ENCODE measurements around the gene PABPC4L.
"Not testable (repeated sequence)": the region's sequence is repeated elsewhere in the genome, so short reads cannot be mapped to it uniquely, and the experiment has no call there.

Gene PABPC4L

DNA sequence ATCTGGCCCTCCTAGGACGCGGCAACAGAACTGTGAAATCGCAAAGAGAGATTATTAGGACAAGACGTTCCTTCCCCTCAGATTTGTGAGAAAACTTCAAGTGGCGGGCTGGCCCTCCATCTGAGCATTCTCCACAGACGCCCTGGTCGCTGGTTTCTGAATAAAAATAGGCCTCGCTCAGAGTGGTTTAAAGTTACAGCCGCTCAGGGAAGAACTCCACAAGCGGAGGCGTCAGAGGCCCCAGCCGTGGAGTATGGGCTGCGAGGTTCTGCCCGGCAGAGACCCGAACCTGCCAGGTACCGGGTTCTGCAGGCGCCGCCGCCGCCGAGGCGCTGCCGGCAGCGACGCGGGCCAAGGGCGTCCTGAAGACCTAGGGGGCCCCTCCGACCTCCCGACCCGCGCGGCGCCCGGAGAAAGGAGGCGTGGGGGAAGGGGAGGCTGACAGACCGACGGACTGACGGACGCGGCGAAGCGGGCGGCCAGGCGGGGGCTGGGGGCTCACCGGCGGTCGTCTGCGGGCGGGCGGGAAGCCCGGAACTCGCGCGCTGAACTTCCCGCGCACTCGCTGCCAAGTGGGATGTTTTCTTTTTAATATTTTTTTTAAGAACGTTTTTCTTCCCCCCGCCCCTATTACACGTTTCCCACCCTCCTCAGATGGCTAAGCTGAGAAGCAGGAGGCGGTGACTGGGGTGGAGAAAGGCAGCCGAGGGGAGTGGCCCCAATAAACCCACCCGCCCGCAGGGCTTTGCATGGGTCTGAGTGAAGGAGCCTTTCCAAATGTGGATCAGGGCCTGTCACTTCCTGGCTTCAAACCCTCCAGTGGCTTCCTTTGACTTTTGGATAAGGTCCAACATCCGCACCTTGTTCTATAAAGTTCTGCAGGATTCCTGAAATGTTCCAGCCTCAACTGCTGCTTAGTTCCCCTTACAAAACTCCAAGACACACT is at the start of gene PABPC4L:
TSS of gene PABPC4L (minus strand) at position 574 of the 946 bp plus-strand sequence. CDS start 770 bp downstream, outside the sequence.
- peak; percentile 7 for DNase-seq

DNA sequence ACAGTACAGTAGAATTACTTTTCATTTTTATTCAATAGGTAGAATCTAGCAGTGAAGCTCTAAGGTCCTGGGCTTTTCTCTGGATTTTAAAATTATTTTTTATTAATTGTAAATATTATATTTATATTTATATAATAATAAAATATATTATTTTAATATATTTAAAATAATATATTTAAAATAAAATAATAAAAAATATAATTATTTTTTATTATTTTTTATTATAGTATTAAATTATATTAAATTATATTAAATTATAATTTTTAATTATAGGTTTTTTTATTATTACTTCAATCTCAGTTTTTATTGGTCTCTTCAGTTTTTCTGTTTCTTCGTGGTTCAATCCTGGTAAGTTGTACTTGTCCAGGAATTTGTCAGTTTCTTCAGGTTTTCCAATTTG is 49.7 kb upstream of the PABPC4L start:
- no peak for DNase-seq

DNA sequence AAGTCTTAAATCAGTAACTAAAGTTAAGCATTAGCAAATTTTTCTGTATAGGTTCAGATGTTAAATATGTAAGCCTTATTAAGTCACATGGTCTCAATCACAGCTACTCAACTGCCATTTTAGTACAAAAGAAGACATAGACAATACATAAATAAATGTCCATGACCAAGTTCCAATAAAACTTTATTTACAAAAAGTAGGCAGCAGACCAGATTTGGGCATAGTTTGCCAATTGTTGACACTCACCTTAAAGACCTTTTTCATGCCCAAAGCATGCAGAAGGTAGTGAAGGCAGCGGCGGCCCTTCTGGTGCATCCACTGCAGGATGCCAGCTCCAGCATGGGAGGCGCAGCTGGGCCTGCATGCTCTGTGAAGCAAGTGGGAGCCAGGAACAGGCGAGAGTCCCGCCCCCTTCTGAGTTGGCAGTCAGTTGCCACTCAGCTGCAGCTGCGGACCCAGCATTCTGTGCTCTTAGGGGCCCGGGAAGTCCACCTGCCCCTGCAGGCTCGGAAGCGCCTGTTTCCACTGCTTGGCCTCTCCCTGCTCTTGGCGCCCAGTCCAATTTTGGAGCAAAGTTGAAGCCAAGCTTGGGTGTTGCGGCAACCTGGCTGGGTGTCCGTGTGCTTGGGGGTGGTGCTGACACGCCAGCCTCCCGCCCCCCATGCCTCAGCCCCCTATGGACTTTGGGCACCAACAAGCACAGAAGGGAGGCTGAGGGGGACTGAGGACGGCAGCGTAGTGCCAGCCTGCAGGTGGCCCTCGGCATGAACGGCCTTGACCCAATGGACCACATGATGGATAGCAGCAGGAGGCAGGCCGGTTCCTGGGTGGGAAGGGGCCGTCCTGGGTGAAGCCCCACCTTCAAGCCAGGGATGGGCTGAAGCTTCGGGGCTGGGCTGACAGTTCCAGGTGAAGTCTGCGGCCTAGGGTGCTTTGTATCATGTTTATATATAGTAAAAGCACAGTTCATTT is 42.4 kb upstream of the PABPC4L start:
- no peak for DNase-seq

DNA sequence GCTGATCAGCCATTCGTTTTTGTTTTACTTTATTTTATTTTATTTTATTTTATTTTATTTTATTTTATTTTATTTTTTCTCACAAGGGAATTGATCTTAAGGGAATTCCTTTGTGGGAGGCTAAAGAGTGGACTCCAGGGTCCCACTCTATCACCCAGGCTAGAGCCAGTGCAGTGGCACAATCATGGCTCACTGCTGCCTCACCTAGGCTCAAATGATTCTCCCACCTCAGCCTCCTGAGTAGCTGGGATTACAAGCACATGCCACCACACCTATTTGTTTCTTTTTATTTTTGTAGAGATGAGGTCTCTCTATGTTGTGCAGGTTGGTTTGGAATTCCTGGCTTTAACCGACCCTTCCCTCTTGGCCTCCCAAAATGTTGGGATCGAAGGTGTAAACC is 17.5 kb upstream of the PABPC4L start:
- DNase-seq: no peak

DNA sequence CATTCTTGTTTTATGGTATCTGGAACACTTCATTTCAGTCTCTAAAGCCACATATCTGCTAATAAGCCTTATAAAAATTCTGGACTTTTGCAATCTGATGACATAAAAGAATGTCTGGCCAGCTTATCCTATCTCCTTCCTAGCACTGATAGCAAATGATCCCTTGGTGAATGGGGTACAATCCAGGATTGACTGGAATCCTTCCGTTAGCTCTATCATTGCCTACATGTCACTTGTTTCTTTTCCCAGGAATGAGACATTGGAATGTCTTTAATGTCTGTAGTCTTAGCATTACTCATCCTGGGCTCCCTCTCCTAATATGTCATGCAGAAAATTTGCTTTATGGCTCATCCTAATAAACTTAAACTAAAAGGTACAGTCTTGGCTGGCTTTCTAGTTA is 14.8 kb upstream of the PABPC4L start:
- DNase-seq: no peak

DNA sequence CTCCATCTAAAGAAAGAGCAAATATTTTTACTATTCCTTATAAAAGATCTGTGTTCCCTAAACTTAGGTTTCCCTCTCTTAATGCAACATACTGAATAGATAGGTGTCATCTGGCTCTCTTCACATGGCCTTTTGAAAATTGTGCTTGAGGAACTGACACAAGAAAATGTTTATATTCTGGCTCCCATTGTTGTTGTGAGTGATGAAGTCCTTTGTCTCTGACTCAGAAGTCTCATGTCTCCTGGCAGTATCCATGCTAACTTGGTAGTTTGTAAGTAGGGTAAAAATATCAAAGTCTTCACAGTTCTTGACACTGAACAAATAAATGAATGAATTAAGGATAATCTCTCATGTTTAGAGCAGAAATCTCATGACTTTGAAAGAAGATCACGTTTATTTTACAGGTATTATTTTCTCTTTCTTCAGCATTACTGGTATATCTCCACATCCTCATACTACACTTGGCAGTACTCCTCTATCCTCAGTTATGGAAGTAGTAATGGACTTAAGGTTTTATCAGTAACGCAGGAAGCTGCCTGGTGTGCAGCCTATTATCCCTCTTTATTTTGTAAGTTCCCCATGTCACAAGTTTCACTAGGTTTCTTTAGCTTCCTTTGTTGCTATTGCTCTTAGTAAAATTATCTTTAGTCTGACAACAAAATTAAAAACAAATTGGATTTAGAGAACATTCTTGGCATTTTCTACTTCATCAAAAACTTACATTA is 14.2 kb upstream of the PABPC4L start:
- DNase-seq: no peak

DNA sequence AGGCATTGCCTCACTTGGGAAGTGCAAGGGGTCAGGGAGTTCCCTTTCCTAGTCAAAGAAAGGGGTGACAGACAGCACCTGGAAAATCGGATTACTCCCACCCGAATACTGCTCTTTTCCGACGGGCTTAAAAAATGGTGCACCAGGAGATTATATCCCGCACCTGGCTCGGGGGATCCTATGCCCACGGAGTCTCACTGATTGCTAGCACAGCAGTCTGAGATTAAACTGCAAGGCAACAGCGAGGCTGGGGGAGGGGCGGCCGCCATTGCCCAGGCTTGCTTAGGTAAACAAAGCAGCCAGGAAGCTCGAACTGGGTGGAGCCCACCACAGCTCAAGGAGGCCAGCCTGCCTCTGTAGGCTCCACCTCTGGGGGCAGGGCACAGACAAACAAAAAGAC is 6.4 kb upstream of the PABPC4L start:
- DNase-seq: not testable (repeated sequence)

DNA sequence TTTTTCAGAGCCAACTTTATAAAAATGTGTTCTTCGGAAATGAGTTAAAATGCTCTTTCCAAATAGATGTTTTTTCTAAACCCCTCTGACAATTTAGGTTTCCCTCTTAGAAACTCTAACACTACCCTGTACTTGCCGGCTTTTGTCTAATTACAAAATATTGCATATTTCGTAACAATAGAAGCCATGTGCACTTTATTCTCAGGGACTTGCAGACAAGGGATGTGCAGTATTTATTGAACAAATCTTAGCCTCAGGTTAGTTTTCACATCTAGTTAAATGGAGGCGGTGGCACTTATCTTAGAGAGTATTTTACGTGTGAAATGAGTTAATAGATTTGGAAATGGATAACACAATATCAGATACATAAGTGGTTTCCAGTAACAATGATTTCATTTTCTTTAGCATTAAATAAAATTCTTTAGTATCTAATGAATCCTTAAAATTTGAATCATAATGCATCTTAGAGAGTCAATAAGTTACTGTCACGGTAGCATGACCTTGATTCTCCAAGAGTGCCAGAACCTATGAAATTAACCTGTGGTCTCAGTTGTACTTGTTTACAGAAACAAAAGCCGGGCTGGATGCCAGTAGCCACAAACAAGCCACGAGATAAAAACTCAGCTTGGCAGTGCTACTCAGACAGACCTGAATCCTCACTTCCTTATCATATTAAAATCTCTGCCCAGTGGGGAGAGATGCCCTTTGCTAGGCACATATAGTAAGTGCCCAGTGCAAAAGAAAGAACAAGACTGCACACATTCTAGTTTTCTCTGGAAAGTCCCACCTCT is 772 bp upstream of the PABPC4L start:
- DNase-seq: no peak

DNA sequence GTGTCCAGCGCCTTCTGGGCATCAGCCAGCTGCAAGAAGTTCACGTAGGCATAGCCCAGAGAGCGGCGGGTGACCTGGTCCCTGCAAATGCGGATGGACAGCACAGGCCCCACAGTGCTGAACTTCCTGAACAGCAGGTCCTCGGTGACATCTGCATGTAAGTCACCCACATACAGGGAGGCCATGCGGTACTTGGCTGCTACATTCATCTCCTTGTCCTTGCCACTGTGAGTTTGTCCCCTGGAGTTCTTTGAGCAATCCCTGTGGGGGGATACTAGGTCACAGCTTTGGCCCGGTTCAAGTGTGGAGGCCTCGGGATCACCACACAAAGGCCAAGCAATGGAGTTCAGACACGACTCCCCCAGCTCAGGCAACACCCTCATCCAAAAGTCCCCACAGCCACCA is 776 bp downstream of the PABPC4L start:
- DNase-seq: no peak

DNA sequence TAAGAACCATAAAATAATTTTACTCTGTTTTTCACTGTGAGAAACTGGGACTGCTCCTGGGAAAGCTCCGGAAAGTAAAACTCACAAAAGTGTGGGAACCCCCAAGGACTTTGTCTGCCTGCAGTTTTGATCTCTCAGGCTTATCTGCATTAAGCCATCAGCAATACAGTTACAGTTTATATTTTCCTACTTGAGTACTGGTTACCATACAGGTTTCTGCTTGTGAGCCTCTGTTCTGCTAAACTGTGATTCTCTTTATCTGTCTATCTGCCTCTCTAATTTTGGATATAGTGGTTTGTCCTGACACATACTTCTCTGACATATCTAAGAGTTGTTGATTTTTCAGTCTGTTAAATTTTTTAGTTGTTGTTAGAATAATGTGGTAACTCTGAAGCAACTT is 11.6 kb downstream of the PABPC4L start:
- no peak for DNase-seq

DNA sequence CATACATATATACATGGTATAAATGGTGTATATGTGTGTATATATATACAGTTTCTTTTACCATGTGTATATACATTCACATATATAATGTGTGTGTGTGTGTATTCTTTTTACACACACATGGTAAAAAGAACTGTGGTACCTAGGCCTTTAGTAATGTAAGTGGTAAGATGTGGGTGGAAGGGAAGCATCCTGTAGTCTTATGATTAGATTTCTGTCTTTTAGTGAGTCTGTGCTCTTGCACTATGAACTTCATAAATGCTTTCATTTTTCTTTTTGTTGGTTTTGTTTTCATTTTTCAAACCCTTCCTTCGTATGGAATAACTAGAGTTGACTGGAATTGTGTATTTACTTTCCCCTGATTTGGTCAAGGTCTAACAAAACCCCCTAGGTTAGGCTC is 12.1 kb downstream of the PABPC4L start:
- no peak for DNase-seq

DNA sequence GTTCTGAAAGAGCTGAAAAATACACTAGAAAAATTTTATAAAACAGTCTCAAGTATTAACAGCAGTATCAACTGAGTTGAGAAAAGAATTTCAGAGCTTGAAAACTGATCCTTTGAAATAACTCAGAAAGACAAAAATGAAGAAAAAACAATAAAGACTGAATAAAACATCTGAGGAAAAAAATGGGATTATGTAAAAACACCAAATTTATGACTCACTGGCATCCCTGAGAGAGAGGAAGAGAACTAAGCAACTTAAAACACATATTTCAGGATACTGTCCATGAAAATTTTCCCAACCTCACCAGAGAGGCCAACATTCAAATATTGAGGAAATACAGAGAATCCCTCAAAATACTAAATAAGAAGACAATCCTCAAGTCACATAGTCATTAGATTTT is 22.9 kb downstream of the PABPC4L start:
- no peak for DNase-seq

DNA sequence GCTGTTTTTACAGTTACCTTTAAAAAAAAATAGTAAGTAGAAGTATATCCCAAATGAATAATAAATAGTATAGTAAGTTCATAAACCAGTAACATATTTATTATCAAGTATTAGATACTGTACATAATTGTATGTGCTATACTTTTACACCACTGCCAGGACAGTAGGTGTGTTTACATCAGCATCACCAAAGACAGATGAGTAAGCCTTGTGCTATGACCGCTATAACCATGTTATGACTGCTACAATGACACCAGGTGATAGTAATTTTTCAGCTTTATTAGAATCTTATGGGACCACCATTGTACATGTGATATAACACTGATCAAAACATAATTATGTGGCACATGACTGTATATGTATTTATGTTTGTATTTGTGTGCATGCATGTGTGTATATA is 27.3 kb downstream of the PABPC4L start:
- DNase-seq: no peak

DNA sequence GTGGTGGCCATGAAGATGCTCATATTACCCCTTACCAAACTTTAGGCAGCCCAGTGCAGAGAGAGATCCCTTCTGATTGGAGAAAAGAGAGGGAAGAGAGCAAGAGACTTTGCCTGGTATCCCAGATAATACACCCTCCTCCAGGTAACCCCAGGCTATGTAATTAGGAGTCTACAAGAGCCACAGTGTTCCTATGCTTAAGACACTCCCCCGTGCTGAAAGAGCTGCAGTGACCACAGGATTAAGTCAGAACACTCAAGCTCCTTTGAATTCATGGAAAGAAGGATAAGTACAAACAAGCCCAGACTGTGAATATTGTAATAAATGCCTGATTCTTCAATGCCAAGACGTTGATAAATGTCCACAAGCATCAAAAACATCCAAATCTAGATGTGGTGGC is 41.4 kb downstream of the PABPC4L start:
- no peak for DNase-seq

DNA sequence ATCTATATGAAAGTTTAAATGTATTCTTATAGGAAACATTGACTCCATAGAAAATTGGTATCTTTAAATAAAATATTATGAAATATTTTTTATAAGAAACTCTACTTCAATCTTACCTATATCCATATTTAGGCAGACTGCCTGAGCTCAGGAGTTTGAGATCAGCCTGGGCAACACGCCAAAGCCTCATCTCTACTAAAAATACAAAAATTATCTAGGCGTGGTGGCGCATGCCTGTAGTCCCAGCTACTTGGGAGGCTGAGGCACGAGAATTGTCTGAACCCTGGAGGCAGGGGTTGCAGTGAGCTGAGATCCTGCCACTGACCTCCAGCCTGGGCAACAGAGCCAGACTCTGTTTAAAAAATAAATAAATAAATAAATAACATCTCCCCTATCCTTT is 47.5 kb downstream of the PABPC4L start:
- DNase-seq: no peak

DNA sequence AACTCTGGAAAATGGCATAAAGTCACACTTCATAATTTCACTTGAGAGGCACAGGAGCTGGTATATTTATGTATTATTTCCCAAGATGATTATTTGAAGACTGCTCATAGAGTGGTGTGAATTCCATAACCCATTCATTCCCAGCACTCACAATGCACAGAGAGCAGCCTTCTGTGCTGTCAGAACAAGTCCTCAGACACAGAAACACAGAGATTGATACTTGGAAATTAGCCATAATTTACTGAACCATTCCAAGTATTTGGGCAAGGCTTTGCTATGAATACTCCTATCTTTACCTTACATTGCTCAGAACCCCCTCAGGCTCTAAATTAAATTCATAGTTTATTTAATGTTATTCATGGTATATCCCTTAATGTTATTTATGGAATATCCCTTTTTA is 53.6 kb downstream of the PABPC4L start:
- DNase-seq: no peak
